Chondrocyte (in vitro differentiated cells): ENCODE measurements around the gene RABGAP1. TPM values are rescaled to one million over a fixed set of nuclear protein-coding genes. Genes with fewer than 3 reads are reported as not detected.

Experiments used
- DNase-seq: peaks from one replicate; pipeline ENCODE4 v3.0.0; 2021; ENCODE audit warnings: mixed read lengths, low spot score
- H3K27ac Mint-ChIP-seq: one replicate; pipeline ENCODE4 v1.8.0; 2021; ENCODE audit warnings: mild to moderate bottlenecking, moderate library complexity, mixed read lengths; ENCODE audit not compliant: unreplicated experiment
- H3K27me3 Mint-ChIP-seq: 2 replicates; pipeline ENCODE4 v1.8.0; 2021; ENCODE audit warnings: low read depth, mixed read lengths
- H3K36me3 Mint-ChIP-seq: 2 replicates; pipeline ENCODE4 v1.8.0; 2021; ENCODE audit warnings: low read depth, mixed read lengths
- H3K4me1 Mint-ChIP-seq: 2 replicates; pipeline ENCODE4 v1.8.0; 2021; ENCODE audit warnings: low read depth, mild to moderate bottlenecking, mixed read lengths
- H3K4me3 Mint-ChIP-seq: one replicate; pipeline ENCODE4 v1.8.0; 2021; ENCODE audit warnings: mild to moderate bottlenecking, moderate library complexity, mixed read lengths; ENCODE audit not compliant: unreplicated experiment
- H3K9me3 Mint-ChIP-seq: 2 replicates; pipeline ENCODE4 v1.8.0; 2021; ENCODE audit warnings: low read depth, mixed read lengths
- CTCF ChIP-seq: fragments of 200-600 bp; sonication (generic); IDR thresholded peaks from 2 replicates; pipeline ENCODE4 v1.5.0; 2021; ENCODE audit warnings: antibody characterized with exemption, mild to moderate bottlenecking, moderate library complexity
- total RNA-seq: library from RNA; stranded (reverse); gene quantifications from 3 replicates; pipeline ENCODE4 v1.2.1, GENCODE V29; 2021

The RABGAP1 gene
- total RNA-seq, 1 donor from 2014 or later: 91.8 TPM

GRCh38 chr9:123026425-123026824 is 85.6 kb downstream of the RABGAP1 start:
- H3K4me3 Mint-ChIP-seq: no peak overlapping the region
- H3K9me3 Mint-ChIP-seq: no peaks in the 10 kb centered on the region
- TF ChIP-seq CTCF: no peak
- H3K36me3 Mint-ChIP-seq: peaks cover 27% of the 10 kb centered on the region
- H3K4me1 Mint-ChIP-seq: peaks cover 18% of the 10 kb centered on the region
- no peak overlapping the region for H3K27ac Mint-ChIP-seq
- DNase-seq: no peak
- H3K27me3 Mint-ChIP-seq: no peaks in the 10 kb centered on the region

- no peaks in the 10 kb centered on the region for H3K9me3 Mint-ChIP-seq
- no peak for DNase-seq
- H3K4me1 Mint-ChIP-seq: peaks cover 25% of the 10 kb centered on the region
- H3K27ac Mint-ChIP-seq: peak overlapping the region; percentile 32
- H3K36me3 Mint-ChIP-seq: peaks cover 23% of the 10 kb centered on the region
- no peaks in the 10 kb centered on the region for H3K27me3 Mint-ChIP-seq
- H3K4me3 Mint-ChIP-seq: no peak overlapping the region
- TF ChIP-seq CTCF: no peak
Observed at GRCh38 chr9:123027517-123027916, 86.7 kb downstream of the RABGAP1 start.

- H3K4me3 Mint-ChIP-seq: no peak overlapping the region
- no peak for TF ChIP-seq CTCF
- DNase-seq: no peak
- no peak overlapping the region for H3K27ac Mint-ChIP-seq
- H3K27me3 Mint-ChIP-seq: no peaks in the 10 kb centered on the region
- peaks cover 32% of the 10 kb centered on the region for H3K4me1 Mint-ChIP-seq
- H3K9me3 Mint-ChIP-seq: no peaks in the 10 kb centered on the region
- peaks cover 18% of the 10 kb centered on the region for H3K36me3 Mint-ChIP-seq
Observed at GRCh38 chr9:123028136-123028535, 87.3 kb downstream of the RABGAP1 start.

GRCh38 chr9:123028973-123029372 is 88.2 kb downstream of the RABGAP1 start:
- H3K4me3 Mint-ChIP-seq: no peak overlapping the region

GRCh38 chr9:123031963-123032362 is 91.1 kb downstream of the RABGAP1 start:
- peaks cover 14% of the 10 kb centered on the region for H3K36me3 Mint-ChIP-seq
- no peak for TF ChIP-seq CTCF
- H3K4me1 Mint-ChIP-seq: peaks cover 70% of the 10 kb centered on the region
- no peaks in the 10 kb centered on the region for H3K27me3 Mint-ChIP-seq
- no peak for DNase-seq
- H3K4me3 Mint-ChIP-seq: no peak overlapping the region
- H3K27ac Mint-ChIP-seq: no peak overlapping the region
- no peaks in the 10 kb centered on the region for H3K9me3 Mint-ChIP-seq

More at GRCh38 chr9:123028973-123029372, 88.2 kb downstream of the RABGAP1 start:
- no peak for TF ChIP-seq CTCF
- H3K9me3 Mint-ChIP-seq: no peaks in the 10 kb centered on the region
- H3K27ac Mint-ChIP-seq: no peak overlapping the region
- H3K4me1 Mint-ChIP-seq: peaks cover 40% of the 10 kb centered on the region
- H3K36me3 Mint-ChIP-seq: peaks cover 16% of the 10 kb centered on the region
- no peak for DNase-seq
- H3K27me3 Mint-ChIP-seq: no peaks in the 10 kb centered on the region
